K562 (cell line): ENCODE results near the gene ERICH6. TPM values are rescaled to one million over a fixed set of nuclear protein-coding genes. Genes with fewer than 3 reads are reported as not detected.

Source experiments
- ATF1 ChIP-seq, 2 experiments: fragments of 450-650 bp in 1 of 2; IDR thresholded peaks; 2 replicates each; pipeline ENCODE4 v1.6.1; 2016; ENCODE audit warnings: missing compliant biosample characterization in 1 of 2, missing genetic modification characterization in 1 of 2
- CBFA2T3 ChIP-seq: fragments of 450-650 bp; IDR thresholded peaks from 2 replicates; pipeline ENCODE4 v1.6.1; 2017
- EP300 ChIP-seq: IDR thresholded peaks from 2 replicates; pipeline ENCODE4 v1.6.1; 2012; ENCODE audit warnings: low read length, improper control_type of control experiment
- GTF2F1 ChIP-seq: IDR thresholded peaks from 2 replicates; pipeline ENCODE4 v1.6.1; 2011; ENCODE audit warnings: low read depth, low read length, improper control_type of control experiment
- HDAC3 ChIP-seq: fragments of 450-650 bp; IDR thresholded peaks from 2 replicates; pipeline ENCODE4 v1.6.1; 2018; ENCODE audit warnings: borderline replicate concordance, mild to moderate bottlenecking, moderate library complexity; ENCODE audit not compliant: partially characterized antibody
- HIVEP1 ChIP-seq: fragments of 250-450 bp; sonication (Bioruptor Pico); IDR thresholded peaks from 2 replicates; pipeline ENCODE4 v1.4.0; 2020; ENCODE audit warnings: mild to moderate bottlenecking
- IFI16 ChIP-seq: fragments of 250-450 bp; sonication (Bioruptor Pico); IDR thresholded peaks from 2 replicates; pipeline ENCODE4 v2.1.2; 2022; ENCODE audit warnings: mild to moderate bottlenecking, inconsistent platforms
- IRF9 ChIP-seq: fragments of 450-650 bp; IDR thresholded peaks from 2 replicates; pipeline ENCODE4 v1.6.1; 2016; ENCODE audit warnings: missing biosample characterization, missing genetic modification characterization
- KDM1A ChIP-seq, 2 experiments: fragments of 450-650 bp; IDR thresholded peaks; 2 replicates each; pipeline ENCODE4 v1.6.1; 2016; ENCODE audit warnings: mild to moderate bottlenecking in 2 of 2
- LEF1 ChIP-seq: fragments of 450-650 bp; IDR thresholded peaks from 2 replicates; pipeline ENCODE4 v1.6.1; 2016; ENCODE audit warnings: mild to moderate bottlenecking
- NCOR1 ChIP-seq: fragments of 450-650 bp; IDR thresholded peaks from 2 replicates; pipeline ENCODE4 v1.6.1; 2016; ENCODE audit warnings: mild to moderate bottlenecking, moderate library complexity
- NFATC3 ChIP-seq: fragments of 450-650 bp; IDR thresholded peaks from 2 replicates; pipeline ENCODE4 v1.6.1; 2017; ENCODE audit warnings: mild to moderate bottlenecking
- NRF1 ChIP-seq, 2 experiments: fragments of 450-650 bp; IDR thresholded peaks in 1 of 2; conservative IDR thresholded peaks in 1 of 2; 2 replicates each; pipeline ENCODE4 v1.6.1; 2014; ENCODE audit warnings: mild to moderate bottlenecking in 2 of 2
- POLR2A ChIP-seq: fragments of 450-650 bp; conservative IDR thresholded peaks from 2 replicates; pipeline ENCODE4 v1.6.1; 2016
- POLR2H ChIP-seq: IDR thresholded peaks from 2 replicates; pipeline ENCODE4 v1.6.1; 2016; ENCODE audit warnings: missing genetic modification characterization, low read depth, mild to moderate bottlenecking, control low read depth, missing compliant biosample characterization, moderate library complexity
- RFX5 ChIP-seq: IDR thresholded peaks from 2 replicates; pipeline ENCODE4 v1.6.1; 2011; ENCODE audit warnings: low read depth, mild to moderate bottlenecking, improper control_type of control experiment, low read length
- RNF2 ChIP-seq: sonication (generic); IDR thresholded peaks from 2 replicates; pipeline ENCODE4 v1.6.1; 2016
- RNF219 ChIP-seq: fragments of 250-450 bp; sonication (Bioruptor Pico); IDR thresholded peaks from 2 replicates; pipeline ENCODE4 v1.5.0; 2022; ENCODE audit warnings: mild to moderate bottlenecking
- RUNX1 ChIP-seq: sonication (generic); IDR thresholded peaks from 2 replicates; pipeline ENCODE4 v1.6.1; 2016; ENCODE audit warnings: antibody characterized with exemption, low read depth
- TAF9B ChIP-seq: fragments of 450-650 bp; IDR thresholded peaks from 2 replicates; pipeline ENCODE4 v1.6.1; 2018; ENCODE audit warnings: mild to moderate bottlenecking; ENCODE audit not compliant: partially characterized antibody
- TBP ChIP-seq: optimal IDR thresholded peaks from 2 replicates; pipeline ENCODE3; 2011; ENCODE audit warnings: low read depth, low read length, improper control_type of control experiment
- TEAD4 ChIP-seq, 2 experiments: sonication (generic) in 1 of 2; formaldehyde crosslinking in 1 of 2; IDR thresholded peaks; 2 replicates each; pipeline versions ENCODE4 v1.6.1 to v1.8.0; 2012 to 2022; ENCODE audit warnings: borderline replicate concordance in 1 of 2, inconsistent platforms in 1 of 2, low read length in 1 of 2, mild to moderate bottlenecking in 1 of 2, missing genetic modification reagents in 1 of 2
- ZKSCAN1 ChIP-seq: fragments of 150-350 bp; IDR thresholded peaks from 2 replicates; pipeline ENCODE4 v1.6.1; 2016; ENCODE audit warnings: low read depth, low read length
- polyA plus RNA-seq, 8 experiments: library from polyadenylated mRNA; depleted of rRNA in 4 of 8; stranded (reverse) in 5 of 8; unstranded in 3 of 8; fragments of >200 nt; fragmentation: Nextera tagmentation in 2 of 8; fragmentation: Illumina TruSeq in 1 of 8; extraction: Ambion mirVana in 2 of 8; extraction: Trizol in 1 of 8; gene quantifications; 2 replicates each; pipeline versions ENCODE4 v1.2.1 to v1.2.3, GENCODE V29; 2011 to 2014; ENCODE audit warnings: inconsistent platforms in 1 of 8, missing spikeins in 1 of 8
- total RNA-seq, 7 experiments: library from RNA; depleted of rRNA in 6 of 7; stranded (reverse); fragments of >200 nt in 6 of 7; fragmentation: Illumina TruSeq in 2 of 7; extraction: Trizol in 2 of 7; gene quantifications; 2 replicates each; pipeline versions ENCODE4 v1.2.1 to v1.2.3, GENCODE V29; 2011 to 2021; ENCODE audit warnings: low replicate concordance in 1 of 7
- TF ChIP-seq, protein P1 (sequence below): IDR thresholded peaks from 2 replicates; pipeline ENCODE4 v1.6.1; 2012; ENCODE audit warnings: low read depth, low read length, improper control_type of control experiment, borderline replicate concordance
- TF ChIP-seq, protein P2 (sequence below): fragments of 450-650 bp; IDR thresholded peaks from 2 replicates; pipeline ENCODE4 v1.6.1; 2016; ENCODE audit warnings: antibody characterized with exemption

The ERICH6 gene
- total and polyA plus RNA-seq, 9 of the 15 experiments (the other 6 are each of a cell fraction or from before 2014, with no cell fraction given): not detected

- TF ChIP-seq POLR2H (tag) (no peak), KDM1A (IDR thresholded peaks at IDR 0.05) (peak; percentile 46 to 81), RNF2 (no peak), GTF2F1 (peak; percentile 60; the same call in 1 of the 2 replicates), EP300 (peak; percentile 88; the same call in 1 of the 2 replicates), TAF9B (peak; percentile 65), LEF1 (peak; percentile 71; the same call in 1 of the 2 replicates), HDAC3 (peak; percentile 64), TEAD4 (IDR thresholded peaks at IDR 0.05; ENCODE audit: low read length) (peak; percentile 76), TEAD4 (CRISPR knock-in tag; IDR thresholded peaks at IDR 0.05; ENCODE audit: borderline replicate concordance) (no peak), CBFA2T3 (peak; percentile 89), NRF1 (conservative IDR thresholded peaks at IDR 0.05 in 1 of 2, IDR thresholded peaks at IDR 0.05 in 1 of 2) (peak; percentile 41 to 48; a peak in 2 of 4 replicates), RNF219 (no peak), ATF1 (CRISPR knock-in tag; IDR thresholded peaks at IDR 0.05) (no peak), ATF1 (tag; IDR thresholded peaks at IDR 0.05) (peak; percentile 48), POLR2A (peak; percentile 66), NFATC3 (0 out of 2 replicates have a peak, but pooled peaks have one; percentile 46), ZKSCAN1 (0 out of 2 replicates have a peak, but pooled peaks have one; percentile 14), RUNX1 (peak; percentile 76; the same call in 1 of the 2 replicates), IRF9 (no peak), HIVEP1 (no peak), IFI16 (CRISPR knock-in tag) (no peak), TBP (peak; percentile 52), RFX5 (no peak), NCOR1 (peak; percentile 88)
- TF ChIP-seq, protein P1, sequence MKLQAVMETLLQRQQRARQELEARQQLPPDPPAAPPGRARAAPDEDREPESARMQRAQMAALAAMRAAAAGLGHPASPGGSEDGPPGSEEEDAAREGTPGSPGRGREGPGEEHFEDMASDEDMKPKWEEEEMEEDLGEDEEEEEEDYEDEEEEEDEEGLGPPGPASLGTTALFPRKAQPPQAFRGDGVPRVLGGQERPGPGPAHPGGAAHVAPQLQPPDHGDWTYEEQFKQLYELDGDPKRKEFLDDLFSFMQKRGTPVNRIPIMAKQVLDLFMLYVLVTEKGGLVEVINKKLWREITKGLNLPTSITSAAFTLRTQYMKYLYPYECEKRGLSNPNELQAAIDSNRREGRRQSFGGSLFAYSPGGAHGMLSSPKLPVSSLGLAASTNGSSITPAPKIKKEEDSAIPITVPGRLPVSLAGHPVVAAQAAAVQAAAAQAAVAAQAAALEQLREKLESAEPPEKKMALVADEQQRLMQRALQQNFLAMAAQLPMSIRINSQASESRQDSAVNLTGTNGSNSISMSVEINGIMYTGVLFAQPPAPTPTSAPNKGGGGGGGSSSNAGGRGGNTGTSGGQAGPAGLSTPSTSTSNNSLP: peak; percentile 70; the same call in 1 of the 2 replicates
- TF ChIP-seq, protein P2, sequence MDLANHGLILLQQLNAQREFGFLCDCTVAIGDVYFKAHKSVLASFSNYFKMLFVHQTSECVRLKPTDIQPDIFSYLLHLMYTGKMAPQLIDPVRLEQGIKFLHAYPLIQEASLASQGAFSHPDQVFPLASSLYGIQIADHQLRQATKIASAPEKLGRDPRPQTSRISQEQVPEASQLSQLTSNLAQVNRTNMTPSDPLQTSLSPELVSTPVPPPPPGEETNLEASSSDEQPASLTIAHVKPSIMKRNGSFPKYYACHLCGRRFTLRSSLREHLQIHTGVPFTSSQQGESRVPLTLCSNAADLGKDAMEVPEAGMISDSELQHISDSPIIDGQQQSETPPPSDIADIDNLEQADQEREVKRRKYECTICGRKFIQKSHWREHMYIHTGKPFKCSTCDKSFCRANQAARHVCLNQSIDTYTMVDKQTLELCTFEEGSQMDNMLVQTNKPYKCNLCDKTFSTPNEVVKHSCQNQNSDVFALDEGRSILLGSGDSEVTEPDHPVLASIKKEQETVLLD: peak; percentile 81
Observed at GRCh38 chr3:150733373-150733935, 29.7 kb upstream of the ERICH6 start (continued).
